ENCODE data around the gene SLC17A7. TPM values are rescaled to one million over a fixed set of nuclear protein-coding genes. Genes with fewer than 3 reads are reported as not detected.

The SLC17A7 gene
- total RNA-seq, 1 experiment from 2014 or later = 1.8 TPM

- Histone ChIP-seq H3K27me3 (ENCODE audit: insufficient read depth, low read length) (no peaks in the 10 kb centered on the region), H3K36me3 (ENCODE audit: control insufficient read depth in 1 of 2, insufficient read depth in 2 of 2, low read length in 2 of 2) (no peaks in the 10 kb centered on the region), H3K4me1 (ENCODE audit: control insufficient read depth in 1 of 2, insufficient read depth in 2 of 2, low read length in 2 of 2) (peaks cover 3 to 10% of the 10 kb centered on the region in 2 experiments; a peak in 3 of 4 replicates), H3K9ac (ENCODE audit: low read length) (no peak overlapping the region), H3K4me2 (ENCODE audit: low read length) (peak overlapping the region; percentile 57), H3K27ac (ENCODE audit: low read depth, low read length) (no peak overlapping the region), H3K79me2 (ENCODE audit: insufficient read depth, low read length) (no peaks in the 10 kb centered on the region), H3K9me2 (ENCODE audit: insufficient read depth) (no peaks in the 10 kb centered on the region), H4K20me1 (ENCODE audit: insufficient read depth) (no peaks in the 10 kb centered on the region), H3K9me3 (ENCODE audit: control insufficient read depth in 1 of 2, insufficient read depth in 1 of 2, low read depth in 1 of 2, low read length in 2 of 2) (no peaks in the 10 kb centered on the region), H2AFZ (ENCODE audit: low read depth, low read length, poor library complexity, severe bottlenecking) (peak overlapping the region; percentile 83), H3K4me3 (replicated peaks in 1 of 2; ENCODE audit: low read depth in 1 of 2, low read length in 2 of 2) (no peak overlapping the region)
- peak; percentile 60 for DNase-seq (ENCODE audit: low read depth, low spot score)
- RAD21 ChIA-PET (ENCODE audit: low non-redundant PET in 1 of 2, low total read pairs in 2 of 2, uncharacterized antibody in 2 of 2, unreplicated experiment in 2 of 2) = interaction anchor here (1.0 to 2.0 kb wide), 5 partner anchors 29 to 85 kb away, joined by 3 to 5 read pairs (median 4); partner anchors contain the start of genes DKKL1 (in 1 of the 2) and PIH1D1 (in 1 of the 2)
- BruUV-seq (replicated peaks) = no TSS peak
- intact Hi-C loops (cut with micrococcal nuclease) = loop anchor here (1.0 kb wide), 2 partner anchors 52 to 156 kb away; no protein-coding TSS in a partner anchor
- POLR2A ChIA-PET = interaction anchor here (0.7 to 1.3 kb wide), 3 partner anchors 12 to 60 kb away, joined by 3 to 4 read pairs (median 3); partner anchors contain the start of gene PIH1D1
- peak; percentile 98 for ATAC-seq
- TF ChIP-seq ZFX (IDR thresholded peaks at IDR 0.05) (no peak), RAD21 (IDR thresholded peaks at IDR 0.05; ENCODE audit: low read depth) (peak; percentile 98), FOSL1 (IDR thresholded peaks at IDR 0.05; ENCODE audit: low read depth) (no peak), ZBTB33 (IDR thresholded peaks at IDR 0.05; ENCODE audit: extremely low read depth, insufficient replicate concordance, low read length) (no peak), CBX3 (IDR thresholded peaks at IDR 0.05; ENCODE audit: low read depth) (no peak), YY1 (IDR thresholded peaks at IDR 0.05; ENCODE audit: extremely low read depth, insufficient replicate concordance, low read depth, low read length) (peak; percentile 57)
- TF ChIP-seq, protein P1, sequence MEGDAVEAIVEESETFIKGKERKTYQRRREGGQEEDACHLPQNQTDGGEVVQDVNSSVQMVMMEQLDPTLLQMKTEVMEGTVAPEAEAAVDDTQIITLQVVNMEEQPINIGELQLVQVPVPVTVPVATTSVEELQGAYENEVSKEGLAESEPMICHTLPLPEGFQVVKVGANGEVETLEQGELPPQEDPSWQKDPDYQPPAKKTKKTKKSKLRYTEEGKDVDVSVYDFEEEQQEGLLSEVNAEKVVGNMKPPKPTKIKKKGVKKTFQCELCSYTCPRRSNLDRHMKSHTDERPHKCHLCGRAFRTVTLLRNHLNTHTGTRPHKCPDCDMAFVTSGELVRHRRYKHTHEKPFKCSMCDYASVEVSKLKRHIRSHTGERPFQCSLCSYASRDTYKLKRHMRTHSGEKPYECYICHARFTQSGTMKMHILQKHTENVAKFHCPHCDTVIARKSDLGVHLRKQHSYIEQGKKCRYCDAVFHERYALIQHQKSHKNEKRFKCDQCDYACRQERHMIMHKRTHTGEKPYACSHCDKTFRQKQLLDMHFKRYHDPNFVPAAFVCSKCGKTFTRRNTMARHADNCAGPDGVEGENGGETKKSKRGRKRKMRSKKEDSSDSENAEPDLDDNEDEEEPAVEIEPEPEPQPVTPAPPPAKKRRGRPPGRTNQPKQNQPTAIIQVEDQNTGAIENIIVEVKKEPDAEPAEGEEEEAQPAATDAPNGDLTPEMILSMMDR (IDR thresholded peaks at IDR 0.05 in 2 of 3, conservative IDR thresholded peaks at IDR 0.05 in 1 of 3; ENCODE audit: borderline replicate concordance in 1 of 3, insufficient read depth in 1 of 3, low read depth in 2 of 3, low read length in 2 of 3) = peak; percentile 91 to 97 (median 93)
- CTCF ChIA-PET = interaction anchor here (0.6 to 2.2 kb wide), 17 partner anchors 11 to 179 kb away, joined by 3 to 17 read pairs (median 5); partner anchors contain the start of genes ALDH16A1, GFY and PIH1D1
Observed at GRCh38 chr19:49391581-49392399, 49.5 kb downstream of the SLC17A7 start.
